Measurements from ENCODE around the gene BBS9. TPM values are rescaled to one million over a fixed set of nuclear protein-coding genes. Genes with fewer than 3 reads are reported as not detected.

BBS9 gene
- total and polyA plus RNA-seq, 2 donors (not counting 1 experiment from before 2014, with no cell fraction given) = 8.4 to 45.2 TPM

GRCh38 chr7:33193308-33193864 lies 64.0 kb downstream of the BBS9 start:
- peak overlapping the region; percentile 23 for H3K27ac Mint-ChIP-seq
- H3K4me1 Mint-ChIP-seq = peaks cover 30% of the 10 kb centered on the region
- CTCF ChIA-PET = no interaction called here
- Histone ChIP-seq H3K4me2 (replicated peaks; ENCODE audit: low read depth, low read length, poor library complexity, severe bottlenecking) (peak overlapping the region; percentile 9), H3K4me3 (ENCODE audit: control extremely low read depth in 1 of 5, extremely low read depth in 1 of 5, insufficient read depth in 1 of 5, low read depth in 2 of 5, low read length in 4 of 5) (no peak overlapping the region), H3K9me3 (ENCODE audit: control extremely low read depth in 1 of 3, control insufficient read depth in 2 of 3, insufficient read depth in 1 of 3, low read length in 2 of 3) (no peaks in the 10 kb centered on the region), H3K36me3 (replicated peaks in 1 of 2; ENCODE audit: control extremely low read depth in 1 of 2, control insufficient read depth in 1 of 2, extremely low read depth in 1 of 2, insufficient read depth in 2 of 2, low read length in 1 of 2) (no peaks in the 10 kb centered on the region), H3K79me2 (ENCODE audit: control insufficient read depth, insufficient read depth, low read length) (no peaks in the 10 kb centered on the region), H3K4me1 (ENCODE audit: control insufficient read depth in 2 of 2, insufficient read depth in 2 of 2, low read length in 2 of 2) (peaks cover 20 to 21% of the 10 kb centered on the region in 2 donors), H2AFZ (ENCODE audit: insufficient read depth, low read depth, low read length, poor library complexity, severe bottlenecking) (peak overlapping the region; percentile 3), H3K27me3 (replicated peaks in 1 of 4; ENCODE audit: control extremely low read depth in 1 of 4, control insufficient read depth in 3 of 4, insufficient read depth in 4 of 4, low read length in 3 of 4) (no peaks in the 10 kb centered on the region), H3K27ac (ENCODE audit: low read length in 2 of 2) (no peak overlapping the region), H4K20me1 (ENCODE audit: control insufficient read depth, insufficient read depth, low read length, poor library complexity, severe bottlenecking) (no peaks in the 10 kb centered on the region), H3K9ac (ENCODE audit: low read length) (no peak overlapping the region)
- POLR2A ChIA-PET = no interaction called here
- peak overlapping the region; percentile 53 for H3K4me3 Mint-ChIP-seq
- 14% methylated on average over 2 of the region's 3 CpGs for WGBS (ENCODE audit: insufficient coverage)
- H3K27me3 Mint-ChIP-seq = no peaks in the 10 kb centered on the region
- no peaks in the 10 kb centered on the region for H3K9me3 Mint-ChIP-seq (ENCODE audit: insufficient read depth)
- TF ChIP-seq EZH2 (IDR thresholded peaks at IDR 0.05; ENCODE audit: borderline replicate concordance, insufficient read depth, low read depth, low read length, poor library complexity, severe bottlenecking) = no peak
- intact Hi-C loops (cut with micrococcal nuclease) = no loop called here
- ATAC-seq (ENCODE audit: low read depth) = peak; percentile 76
- peak; percentile 42 for DNase-seq

GRCh38 chr7:33195264-33195663 lies 65.9 kb downstream of the BBS9 start:
- no peak overlapping the region for H3K27ac Mint-ChIP-seq
- no peaks in the 10 kb centered on the region for H3K27me3 ChIP-seq (replicated peaks in 1 of 4; ENCODE audit: control extremely low read depth in 1 of 4, control insufficient read depth in 3 of 4, insufficient read depth in 4 of 4, low read length in 3 of 4)
- intact Hi-C loops (cut with micrococcal nuclease) = no loop called here
- DNase-seq = no peak
- H4K20me1 ChIP-seq (ENCODE audit: control insufficient read depth, insufficient read depth, low read length, poor library complexity, severe bottlenecking) = no peaks in the 10 kb centered on the region
- H3K27me3 Mint-ChIP-seq = no peaks in the 10 kb centered on the region
- H3K4me3 ChIP-seq (ENCODE audit: control extremely low read depth in 1 of 5, extremely low read depth in 1 of 5, insufficient read depth in 1 of 5, low read depth in 2 of 5, low read length in 4 of 5) = no peak overlapping the region
- ATAC-seq (ENCODE audit: low read depth) = no peak
- POLR2A ChIA-PET = interaction anchor here (0.7 kb wide), 1 partner anchor 10 kb away, joined by 3 read pairs; no protein-coding TSS in a partner anchor
- no peak overlapping the region for H3K4me2 ChIP-seq (replicated peaks; ENCODE audit: low read depth, low read length, poor library complexity, severe bottlenecking)
- H3K4me3 Mint-ChIP-seq = no peak overlapping the region
- WGBS (ENCODE audit: insufficient coverage) = no CpG with 5 or more reads among the region's 2 CpGs
- CTCF ChIA-PET = interaction anchor here (1.0 kb wide), 1 partner anchor 700 kb away, joined by 3 read pairs; no protein-coding TSS in a partner anchor
- TF ChIP-seq EZH2 (IDR thresholded peaks at IDR 0.05; ENCODE audit: borderline replicate concordance, insufficient read depth, low read depth, low read length, poor library complexity, severe bottlenecking) (no peak), CTCF (IDR thresholded peaks at IDR 0.05) (no peak)
- no peaks in the 10 kb centered on the region for H3K36me3 ChIP-seq (replicated peaks in 1 of 2; ENCODE audit: control extremely low read depth in 1 of 2, control insufficient read depth in 1 of 2, extremely low read depth in 1 of 2, insufficient read depth in 2 of 2, low read length in 1 of 2)
- H3K79me2 ChIP-seq (ENCODE audit: control insufficient read depth, insufficient read depth, low read length) = no peaks in the 10 kb centered on the region
- H3K4me1 ChIP-seq (ENCODE audit: control insufficient read depth in 2 of 2, insufficient read depth in 2 of 2, low read length in 2 of 2) = peaks cover 20 to 21% of the 10 kb centered on the region in 2 donors
- H3K27ac ChIP-seq (ENCODE audit: low read length in 2 of 2) = no peak overlapping the region
- no peaks in the 10 kb centered on the region for H3K9me3 Mint-ChIP-seq (ENCODE audit: insufficient read depth)
- H2AFZ ChIP-seq (ENCODE audit: insufficient read depth, low read depth, low read length, poor library complexity, severe bottlenecking) = no peak overlapping the region
- H3K9ac ChIP-seq (ENCODE audit: low read length) = no peak overlapping the region
- no peaks in the 10 kb centered on the region for H3K9me3 ChIP-seq (ENCODE audit: control extremely low read depth in 1 of 3, control insufficient read depth in 2 of 3, insufficient read depth in 1 of 3, low read length in 2 of 3)
- peaks cover 33% of the 10 kb centered on the region for H3K4me1 Mint-ChIP-seq

Data from B cell (primary cell).